ENCODE measurements around the gene CCDC200.
"Not testable (repeated sequence)": the region's sequence is repeated elsewhere in the genome, so short reads cannot be mapped to it uniquely, and the experiment has no call there.

The CCDC200 gene

GRCh38 chr17:43210576-43210975, 17.8 kb downstream of the CCDC200 start:
- H3K27ac Mint-ChIP-seq = peak overlapping the region; percentile 93
- no peaks in the 10 kb centered on the region for H3K27me3 Mint-ChIP-seq
- DNase-seq (ENCODE audit: low spot score in 2 of 2) = no peak
- ATAC-seq (ENCODE audit: low read depth) = no peak
- H3K9me3 Mint-ChIP-seq = no peaks in the 10 kb centered on the region
- peaks cover 22% of the 10 kb centered on the region for H3K4me1 Mint-ChIP-seq
- peak overlapping the region; percentile 94 for H3K4me3 Mint-ChIP-seq
- peaks cover 15% of the 10 kb centered on the region for H3K36me3 Mint-ChIP-seq

- not testable (repeated sequence) for ATAC-seq (ENCODE audit: low read depth); H3K9me3 Mint-ChIP-seq; H3K4me1 Mint-ChIP-seq; DNase-seq (ENCODE audit: low spot score in 2 of 2); H3K27ac Mint-ChIP-seq; H3K27me3 Mint-ChIP-seq; H3K4me3 Mint-ChIP-seq
- H3K36me3 Mint-ChIP-seq = peaks cover 29% of the 10 kb centered on the region
Observed at GRCh38 chr17:43203013-43203412, 25.4 kb downstream of the CCDC200 start.

- Mint-ChIP-seq H3K36me3 (peaks cover 28% of the 10 kb centered on the region), H3K27ac (no peak overlapping the region)
- no peak for DNase-seq (ENCODE audit: low spot score in 2 of 2)
Observed at GRCh38 chr17:43200127-43200526, 28.3 kb downstream of the CCDC200 start.

GRCh38 chr17:43199633-43200032, 28.8 kb downstream of the CCDC200 start:
- ATAC-seq (ENCODE audit: low read depth) = no peak
- no peak overlapping the region for H3K4me3 Mint-ChIP-seq
- DNase-seq (ENCODE audit: low spot score in 2 of 2) = no peak
- no peaks in the 10 kb centered on the region for H3K9me3 Mint-ChIP-seq
- no peaks in the 10 kb centered on the region for H3K27me3 Mint-ChIP-seq
- no peak overlapping the region for H3K27ac Mint-ChIP-seq
- no peaks in the 10 kb centered on the region for H3K4me1 Mint-ChIP-seq
- H3K36me3 Mint-ChIP-seq = peaks cover 30% of the 10 kb centered on the region

More at GRCh38 chr17:43200127-43200526, 28.3 kb downstream of the CCDC200 start:
- no peak for ATAC-seq (ENCODE audit: low read depth)
- Mint-ChIP-seq H3K27me3 (no peaks in the 10 kb centered on the region), H3K9me3 (no peaks in the 10 kb centered on the region), H3K4me3 (no peak overlapping the region), H3K4me1 (no peaks in the 10 kb centered on the region)

GRCh38 chr17:43193251-43193650, 35.2 kb downstream of the CCDC200 start:
- ATAC-seq (ENCODE audit: low read depth) (no peak), DNase-seq (ENCODE audit: low spot score in 2 of 2) (no peak)
- Mint-ChIP-seq H3K27me3 (no peaks in the 10 kb centered on the region), H3K4me1 (no peaks in the 10 kb centered on the region), H3K9me3 (no peaks in the 10 kb centered on the region), H3K4me3 (no peak overlapping the region), H3K27ac (no peak overlapping the region), H3K36me3 (peaks cover 35% of the 10 kb centered on the region)

GRCh38 chr17:43186656-43187055, 41.8 kb downstream of the CCDC200 start:
- H3K27ac Mint-ChIP-seq; H3K27me3 Mint-ChIP-seq; H3K9me3 Mint-ChIP-seq; H3K4me1 Mint-ChIP-seq; DNase-seq (ENCODE audit: low spot score in 2 of 2); ATAC-seq (ENCODE audit: low read depth); H3K4me3 Mint-ChIP-seq: not testable (repeated sequence)
- H3K36me3 Mint-ChIP-seq = peaks cover 16% of the 10 kb centered on the region

- no peak for ATAC-seq (ENCODE audit: low read depth)
- peaks cover 14% of the 10 kb centered on the region for H3K36me3 Mint-ChIP-seq
- DNase-seq (ENCODE audit: low spot score in 2 of 2) = no peak
- H3K9me3 Mint-ChIP-seq = no peaks in the 10 kb centered on the region
- no peaks in the 10 kb centered on the region for H3K27me3 Mint-ChIP-seq
- no peak overlapping the region for H3K4me3 Mint-ChIP-seq
- no peak overlapping the region for H3K27ac Mint-ChIP-seq
- H3K4me1 Mint-ChIP-seq = no peaks in the 10 kb centered on the region
Observed at GRCh38 chr17:43183921-43184320, 44.5 kb downstream of the CCDC200 start.

- H3K4me3 Mint-ChIP-seq = no peak overlapping the region
- no peaks in the 10 kb centered on the region for H3K27me3 Mint-ChIP-seq
- peaks cover 22% of the 10 kb centered on the region for H3K36me3 Mint-ChIP-seq
- peaks cover 17% of the 10 kb centered on the region for H3K4me1 Mint-ChIP-seq
- ATAC-seq (ENCODE audit: low read depth) = no peak
- H3K9me3 Mint-ChIP-seq = no peaks in the 10 kb centered on the region
- peak overlapping the region; percentile 85 for H3K27ac Mint-ChIP-seq
- no peak for DNase-seq (ENCODE audit: low spot score in 2 of 2)
Observed at GRCh38 chr17:43176119-43176570, 52.3 kb downstream of the CCDC200 start.

- Mint-ChIP-seq H3K9me3 (no peaks in the 10 kb centered on the region), H3K4me1 (peaks cover 17% of the 10 kb centered on the region), H3K4me3 (no peak overlapping the region), H3K36me3 (peaks cover 20% of the 10 kb centered on the region), H3K27ac (peak overlapping the region; percentile 85), H3K27me3 (no peaks in the 10 kb centered on the region)
- DNase-seq (ENCODE audit: low spot score in 2 of 2) (no peak), ATAC-seq (ENCODE audit: low read depth) (no peak)
Observed at GRCh38 chr17:43175213-43176118, 53.0 kb downstream of the CCDC200 start.

- Mint-ChIP-seq H3K27ac (no peak overlapping the region), H3K27me3 (no peaks in the 10 kb centered on the region), H3K4me1 (peaks cover 17% of the 10 kb centered on the region), H3K4me3 (no peak overlapping the region), H3K9me3 (no peaks in the 10 kb centered on the region), H3K36me3 (peaks cover 11% of the 10 kb centered on the region)
- no peak for ATAC-seq (ENCODE audit: low read depth)
- DNase-seq (ENCODE audit: low spot score in 2 of 2) = peak; percentile 20 to 21
Observed at GRCh38 chr17:43171586-43172487, 56.6 kb downstream of the CCDC200 start.

Data from memory B cell (primary cell).